Stimulated activated CD4-positive, alpha-beta T cell treated with anti-CD3 and anti-CD28 coated beads, Interleukin-1b, Interleukin-23, amount 100 ng/mL, for 24 hours (primary cell): ENCODE data around the gene TRPV2.

ENCODE experiments used
- DNase-seq, 4 experiments: peaks; one replicate each; pipeline ENCODE4 v3.0.0-alpha.2; 2020; ENCODE audit warnings: low read depth in 4 of 4, low spot score in 1 of 4

Gene TRPV2

GRCh38 chr17:16453493-16453851 is 38.1 kb downstream of the TRPV2 start:
- DNase-seq = no peak

GRCh38 chr17:16455997-16456741 is 40.8 kb downstream of the TRPV2 start:
- DNase-seq = no peak

GRCh38 chr17:16456742-16457316 is 41.5 kb downstream of the TRPV2 start:
- no peak for DNase-seq

GRCh38 chr17:16459271-16459670 is 43.9 kb downstream of the TRPV2 start:
- DNase-seq = no peak

- no peak for DNase-seq
Measured at GRCh38 chr17:16459855-16460550, 44.6 kb downstream of the TRPV2 start.

GRCh38 chr17:16460796-16461605 is 45.6 kb downstream of the TRPV2 start:
- DNase-seq = no peak

- no peak for DNase-seq
Measured at GRCh38 chr17:16461606-16461866, 46.2 kb downstream of the TRPV2 start.

- no peak for DNase-seq
Measured at GRCh38 chr17:16462070-16462864, 46.9 kb downstream of the TRPV2 start.

GRCh38 chr17:16463358-16464302 is 48.3 kb downstream of the TRPV2 start:
- DNase-seq = no peak

GRCh38 chr17:16464303-16465051 is 49.1 kb downstream of the TRPV2 start:
- no peak for DNase-seq

GRCh38 chr17:16465052-16465312 is 49.6 kb downstream of the TRPV2 start:
- no peak for DNase-seq

- DNase-seq = no peak
Measured at GRCh38 chr17:16465861-16466338, 50.5 kb downstream of the TRPV2 start.

- no peak for DNase-seq
Measured at GRCh38 chr17:16466407-16466806, 51.0 kb downstream of the TRPV2 start.

GRCh38 chr17:16467044-16467443 is 51.7 kb downstream of the TRPV2 start:
- DNase-seq = no peak

GRCh38 chr17:16467886-16468285 is 52.5 kb downstream of the TRPV2 start:
- DNase-seq = no peak

GRCh38 chr17:16468428-16468992 is 53.1 kb downstream of the TRPV2 start:
- DNase-seq = no peak

- no peak for DNase-seq
Measured at GRCh38 chr17:16470265-16470664, 54.9 kb downstream of the TRPV2 start.

- no peak for DNase-seq
Measured at GRCh38 chr17:16471295-16471694, 55.9 kb downstream of the TRPV2 start.

GRCh38 chr17:16472539-16472938 is 57.2 kb downstream of the TRPV2 start:
- no peak for DNase-seq
